ENCODE results near the gene DNASE2B. TPM values are rescaled to one million over a fixed set of nuclear protein-coding genes. Genes with fewer than 3 reads are reported as not detected.

The DNASE2B gene
- total and polyA plus RNA-seq, 2 donors (not counting 3 experiments of a cell fraction or from before 2014, with no cell fraction given) = not detected

DNA sequence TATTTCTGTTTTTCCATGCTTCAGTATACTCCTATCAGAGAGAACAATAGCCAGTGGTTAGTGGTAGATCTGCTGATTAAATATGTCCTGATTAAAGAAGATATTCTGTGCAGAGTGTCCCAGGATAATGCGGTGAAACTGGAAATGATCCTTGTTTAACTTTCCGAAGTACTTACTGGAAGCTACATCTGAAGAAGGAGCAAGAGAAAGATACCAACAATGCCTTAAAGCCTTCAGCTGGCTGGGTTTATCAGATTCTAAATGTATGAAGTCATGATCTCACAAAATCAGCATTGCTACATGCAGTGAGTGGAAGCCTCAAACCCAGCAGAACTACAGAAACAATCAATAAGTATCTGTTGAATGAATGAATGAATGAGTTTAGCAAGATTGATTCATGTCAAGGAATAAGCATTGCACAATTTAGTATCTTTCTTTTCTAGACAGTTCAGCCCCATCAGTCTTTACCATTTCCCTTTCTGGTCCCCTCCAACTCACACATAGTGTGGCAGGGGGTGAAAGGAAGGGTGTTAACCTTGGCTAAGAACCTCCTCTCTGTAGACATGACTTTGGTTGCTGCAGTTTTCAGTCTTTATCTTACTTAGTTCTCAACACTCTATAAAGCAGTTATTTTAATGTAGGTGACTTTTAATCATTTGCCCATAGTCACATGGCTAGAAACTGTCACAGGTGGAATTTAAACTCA, 24.7 kb upstream of the DNASE2B start:
- H3K4me2 ChIP-seq (ENCODE audit: insufficient read depth, low read length) = no peak overlapping the region
- no peaks in the 10 kb centered on the region for H3K27me3 ChIP-seq (ENCODE audit: control insufficient read depth in 2 of 2, insufficient read depth in 2 of 2, low read length in 2 of 2)
- H3K79me2 ChIP-seq (ENCODE audit: control insufficient read depth, insufficient read depth, low read length) = no peaks in the 10 kb centered on the region
- ChIA-PET POLR2A (no interaction called here), CTCF (no interaction called here)
- no peak overlapping the region for H2AFZ ChIP-seq (ENCODE audit: low read depth, low read length)
- no peak overlapping the region for H3K27ac ChIP-seq (ENCODE audit: insufficient read depth, low read depth, low read length)
- FAIRE-seq (no peak), DNase-seq (ENCODE audit: low read depth, low spot score) (no peak)
- H3K4me1 ChIP-seq (ENCODE audit: control insufficient read depth, extremely low read depth, insufficient read depth, low read length) = no peaks in the 10 kb centered on the region
- H3K4me3 ChIP-seq (replicated peaks in 1 of 3; ENCODE audit: insufficient read depth in 1 of 3, low read depth in 1 of 3, low read length in 3 of 3) = no peak overlapping the region
- no peaks in the 10 kb centered on the region for H3K9me3 ChIP-seq (replicated peaks; ENCODE audit: control insufficient read depth, insufficient read depth, low read length)
- BruUV-seq (replicated peaks) = no TSS peak
- no peak overlapping the region for H3K9ac ChIP-seq (replicated peaks; ENCODE audit: extremely low read depth, insufficient read depth, low read length)
- no peaks in the 10 kb centered on the region for H3K36me3 ChIP-seq (ENCODE audit: control insufficient read depth in 2 of 2, extremely low read depth in 1 of 2, insufficient read depth in 2 of 2, low read length in 2 of 2)
- no peaks in the 10 kb centered on the region for H3K9me1 ChIP-seq (replicated peaks; ENCODE audit: control insufficient read depth, extremely low read depth, insufficient read depth, low read length)
- intact Hi-C loops (cut with micrococcal nuclease) (no loop called here), dilution Hi-C loops (cut with MboI; ENCODE audit: extremely low pct_ligation_motif_present, low sequenced_read_pairs) (no loop called here)
- TF ChIP-seq POLR2A (IDR thresholded peaks at IDR 0.05; ENCODE audit: low read depth, low read length) (no peak), POLR2AphosphoS5 (IDR thresholded peaks at IDR 0.05; ENCODE audit: insufficient read depth, low read depth, low read length) (no peak), JUN (IDR thresholded peaks at IDR 0.05; ENCODE audit: borderline replicate concordance, insufficient read depth, insufficient read length, low read depth) (no peak), CTCF (IDR thresholded peaks at IDR 0.05; ENCODE audit: extremely low read depth in 1 of 2, insufficient read depth in 1 of 2, low read depth in 1 of 2, low read length in 2 of 2) (no peak), FOS (IDR thresholded peaks at IDR 0.05; ENCODE audit: borderline replicate concordance, insufficient read depth, low read length) (no peak), MAX (IDR thresholded peaks at IDR 0.05; ENCODE audit: insufficient read depth, insufficient read length) (no peak), MYC (IDR thresholded peaks at IDR 0.05; ENCODE audit: low read depth, low read length) (no peak), GATA2 (IDR thresholded peaks at IDR 0.05; ENCODE audit: insufficient read depth, insufficient read length, low read depth, low read length) (no peak), EZH2 (IDR thresholded peaks at IDR 0.05; ENCODE audit: borderline replicate concordance, low read depth, low read length, severe bottlenecking) (no peak)
- no peaks in the 10 kb centered on the region for H4K20me1 ChIP-seq (replicated peaks; ENCODE audit: control insufficient read depth, extremely low read depth, insufficient read depth, low read length)
